ENCODE measurements around the gene UPF1.

The UPF1 gene

DNA sequence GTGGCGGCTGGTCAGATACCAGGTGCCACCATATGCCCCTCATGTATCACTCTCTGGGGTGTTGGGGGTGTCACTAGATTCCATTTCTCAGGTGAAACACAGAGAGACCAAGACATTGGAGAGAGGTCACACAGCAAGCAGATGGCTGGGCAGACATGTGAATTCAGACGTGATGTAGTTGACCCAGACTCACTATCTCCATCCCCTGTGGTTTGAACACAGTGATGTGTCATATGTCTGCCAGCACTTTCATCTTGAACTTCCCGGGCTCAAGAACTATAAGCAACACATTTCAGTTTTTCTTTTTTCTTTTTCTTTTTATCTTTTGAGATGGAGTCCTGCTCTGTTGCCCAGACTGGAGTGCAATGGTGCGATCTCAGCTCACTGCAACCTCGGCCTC lies 16.1 kb upstream of the UPF1 start:
- TF ChIP-seq, protein P1, sequence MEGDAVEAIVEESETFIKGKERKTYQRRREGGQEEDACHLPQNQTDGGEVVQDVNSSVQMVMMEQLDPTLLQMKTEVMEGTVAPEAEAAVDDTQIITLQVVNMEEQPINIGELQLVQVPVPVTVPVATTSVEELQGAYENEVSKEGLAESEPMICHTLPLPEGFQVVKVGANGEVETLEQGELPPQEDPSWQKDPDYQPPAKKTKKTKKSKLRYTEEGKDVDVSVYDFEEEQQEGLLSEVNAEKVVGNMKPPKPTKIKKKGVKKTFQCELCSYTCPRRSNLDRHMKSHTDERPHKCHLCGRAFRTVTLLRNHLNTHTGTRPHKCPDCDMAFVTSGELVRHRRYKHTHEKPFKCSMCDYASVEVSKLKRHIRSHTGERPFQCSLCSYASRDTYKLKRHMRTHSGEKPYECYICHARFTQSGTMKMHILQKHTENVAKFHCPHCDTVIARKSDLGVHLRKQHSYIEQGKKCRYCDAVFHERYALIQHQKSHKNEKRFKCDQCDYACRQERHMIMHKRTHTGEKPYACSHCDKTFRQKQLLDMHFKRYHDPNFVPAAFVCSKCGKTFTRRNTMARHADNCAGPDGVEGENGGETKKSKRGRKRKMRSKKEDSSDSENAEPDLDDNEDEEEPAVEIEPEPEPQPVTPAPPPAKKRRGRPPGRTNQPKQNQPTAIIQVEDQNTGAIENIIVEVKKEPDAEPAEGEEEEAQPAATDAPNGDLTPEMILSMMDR (IDR thresholded peaks at IDR 0.05), result no peak

DNA sequence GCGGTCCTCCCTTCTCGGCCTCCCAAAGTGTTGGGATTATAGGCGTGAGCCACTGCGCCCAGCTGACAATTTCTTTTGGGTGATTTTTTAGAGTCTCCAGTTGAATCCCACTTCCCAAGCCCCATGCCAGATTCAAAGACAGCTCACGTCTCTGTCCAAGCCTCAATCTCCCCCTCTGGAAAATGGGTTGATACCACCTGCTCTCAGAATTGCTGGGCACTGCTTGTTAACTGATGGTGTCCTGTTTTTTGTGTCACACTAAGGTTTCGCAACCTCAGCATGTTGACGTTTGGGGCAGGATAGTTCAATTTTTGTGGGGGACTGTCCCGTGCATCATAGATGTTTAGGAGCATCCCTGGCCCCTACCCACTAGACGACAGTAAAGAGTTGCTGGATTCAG lies 14.2 kb upstream of the UPF1 start:
- TF ChIP-seq, protein P1 (IDR thresholded peaks at IDR 0.05), result no peak

DNA sequence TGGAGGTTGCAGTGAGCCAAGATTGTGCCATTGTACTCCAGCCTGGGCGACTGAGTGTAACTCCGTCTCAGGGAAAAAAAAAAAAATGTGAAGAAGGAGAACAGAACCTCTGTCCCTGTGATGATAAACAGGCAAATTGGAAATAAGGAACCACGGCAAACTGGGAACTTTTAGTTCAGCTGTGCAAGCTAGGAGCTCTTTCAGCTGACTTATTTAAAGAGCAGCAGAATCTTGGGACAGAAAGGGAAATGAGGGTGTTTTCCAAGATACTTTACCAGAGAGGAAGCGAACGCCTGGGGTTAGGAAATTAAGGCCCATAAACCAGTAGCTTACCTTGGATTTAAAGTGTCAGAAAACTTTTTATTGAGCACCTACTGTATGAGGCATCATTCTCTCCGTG lies 3.0 kb upstream of the UPF1 start:
- TF ChIP-seq, protein P1 (IDR thresholded peaks at IDR 0.05), result no peak

DNA sequence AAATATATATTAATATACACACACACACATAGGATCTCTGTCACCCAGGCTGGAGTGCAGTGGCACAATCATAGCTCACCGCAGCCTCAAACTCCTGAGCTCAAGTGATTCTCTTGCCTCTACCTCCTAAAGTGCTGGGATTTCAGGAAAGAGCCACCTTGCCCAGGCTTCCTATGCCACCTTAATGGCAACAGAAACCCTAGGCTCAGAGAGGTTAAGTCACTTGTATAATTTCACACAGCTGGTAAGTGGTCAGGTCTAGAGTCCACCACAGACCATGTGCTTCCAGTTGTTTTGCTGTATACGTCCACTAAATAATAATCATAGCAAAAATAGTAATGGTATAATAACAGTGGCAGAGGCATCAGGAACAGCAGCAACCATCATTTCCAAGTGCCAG lies 1.3 kb upstream of the UPF1 start:
- TF ChIP-seq, protein P1 (IDR thresholded peaks at IDR 0.05), result no peak

DNA sequence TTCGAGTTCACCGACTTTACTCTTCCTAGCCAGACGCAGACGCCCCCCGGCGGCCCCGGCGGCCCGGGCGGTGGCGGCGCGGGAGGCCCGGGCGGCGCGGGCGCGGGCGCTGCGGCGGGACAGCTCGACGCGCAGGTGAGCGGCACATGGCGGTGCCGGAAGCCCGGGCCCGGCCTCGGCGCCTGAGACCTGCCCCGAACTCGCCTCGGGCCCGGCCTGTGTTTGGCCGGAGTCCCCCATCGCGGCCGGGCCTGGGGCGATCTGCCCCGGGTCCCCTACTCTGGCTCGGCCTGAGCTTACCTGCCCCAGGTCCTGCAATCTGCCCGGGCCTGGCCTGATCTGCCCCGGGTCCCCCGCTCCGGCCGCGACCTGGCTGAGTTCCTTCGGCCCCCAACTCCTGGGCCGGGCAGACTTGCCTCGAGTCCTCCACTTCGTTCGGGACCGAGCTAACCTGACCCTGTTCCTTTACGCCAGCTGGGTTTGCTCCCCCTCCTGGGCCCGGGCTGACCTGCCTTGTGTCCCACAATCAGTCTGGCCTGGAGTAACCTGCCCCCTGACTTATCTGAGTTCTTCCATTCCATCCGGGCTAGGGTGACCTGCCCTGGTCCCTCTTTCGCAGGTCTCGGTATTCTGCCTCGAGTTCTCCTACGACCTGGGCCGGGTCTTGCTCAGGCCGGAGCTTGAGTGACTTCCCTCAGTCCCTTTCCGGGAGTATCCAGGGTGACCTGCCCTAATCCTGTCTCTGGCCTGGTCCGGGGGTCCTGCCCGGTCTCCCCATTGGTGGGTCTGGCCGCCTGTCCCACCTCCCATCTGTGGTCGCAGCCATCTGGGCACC lies 764 bp downstream of the UPF1 start:
- TF ChIP-seq, protein P1 (IDR thresholded peaks at IDR 0.05), result no peak

DNA sequence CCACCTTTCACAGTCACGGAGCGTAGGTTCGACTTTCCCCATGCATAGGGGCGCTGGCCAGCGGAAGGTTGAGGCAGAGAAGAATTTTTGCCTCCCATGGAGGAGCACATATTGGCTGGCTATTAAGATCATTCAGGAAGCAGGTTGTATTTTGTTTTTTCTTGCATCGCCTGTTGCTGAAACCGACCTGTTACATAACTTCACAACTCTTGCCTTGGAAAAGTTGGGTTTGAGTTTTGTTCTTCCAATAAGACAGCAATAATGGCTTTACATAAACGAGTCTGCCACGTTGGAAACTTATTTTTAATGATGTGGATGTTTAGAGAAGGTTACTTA lies 1.4 kb downstream of the UPF1 start:
- TF ChIP-seq, protein P1 (IDR thresholded peaks at IDR 0.05), result no peak

DNA sequence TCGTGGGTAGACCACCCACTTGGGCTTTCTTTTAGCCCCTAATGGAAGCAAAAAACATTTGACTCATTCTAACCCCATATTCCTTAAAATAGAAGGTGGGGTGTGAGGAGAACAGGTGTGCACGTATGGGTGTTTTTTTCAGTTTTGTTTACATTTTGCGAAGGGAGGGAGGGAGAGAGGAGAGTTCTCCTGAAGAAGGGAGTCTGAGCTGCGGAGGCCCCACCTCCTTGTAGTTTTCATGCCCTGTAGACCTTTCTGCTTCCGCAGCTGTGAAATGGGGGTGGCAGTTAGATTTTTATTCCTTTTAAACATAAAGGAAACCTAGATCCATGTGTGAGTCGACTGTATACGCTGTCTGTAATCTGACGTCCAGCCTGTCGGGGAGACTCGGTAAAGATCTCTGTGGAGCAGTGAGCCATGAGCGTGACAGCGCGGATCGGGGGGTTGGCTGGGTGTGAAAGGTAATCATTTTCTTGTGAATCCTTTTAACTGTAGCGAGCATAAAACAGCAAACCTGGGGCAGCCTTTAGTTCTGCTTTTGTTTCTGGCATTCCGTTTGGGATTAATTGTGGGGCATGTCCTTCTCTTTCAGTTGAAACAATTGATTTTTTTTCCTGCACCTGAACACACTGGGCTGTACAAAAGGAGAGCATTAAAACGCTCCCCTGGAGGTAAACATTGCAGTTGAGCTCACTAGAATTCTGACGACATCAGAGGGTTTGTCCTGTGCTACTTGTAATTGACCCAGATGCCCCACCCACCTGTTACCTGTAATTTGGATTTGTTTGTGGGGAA lies 2.3 kb downstream of the UPF1 start:
- TF ChIP-seq, protein P1 (IDR thresholded peaks at IDR 0.05), result no peak

Measured in LNCAP (cell line).